GM18502 (cell line): Measurements from ENCODE around the gene ETV2.

Source experiments
- ATAC-seq: cut with Tn5 transposase; IDR thresholded peaks from one replicate; pipeline ENCODE4 v1.9.1; 2021; ENCODE audit warnings: mild to moderate bottlenecking; ENCODE audit not compliant: unreplicated experiment, poor library complexity

ETV2 gene

DNA sequence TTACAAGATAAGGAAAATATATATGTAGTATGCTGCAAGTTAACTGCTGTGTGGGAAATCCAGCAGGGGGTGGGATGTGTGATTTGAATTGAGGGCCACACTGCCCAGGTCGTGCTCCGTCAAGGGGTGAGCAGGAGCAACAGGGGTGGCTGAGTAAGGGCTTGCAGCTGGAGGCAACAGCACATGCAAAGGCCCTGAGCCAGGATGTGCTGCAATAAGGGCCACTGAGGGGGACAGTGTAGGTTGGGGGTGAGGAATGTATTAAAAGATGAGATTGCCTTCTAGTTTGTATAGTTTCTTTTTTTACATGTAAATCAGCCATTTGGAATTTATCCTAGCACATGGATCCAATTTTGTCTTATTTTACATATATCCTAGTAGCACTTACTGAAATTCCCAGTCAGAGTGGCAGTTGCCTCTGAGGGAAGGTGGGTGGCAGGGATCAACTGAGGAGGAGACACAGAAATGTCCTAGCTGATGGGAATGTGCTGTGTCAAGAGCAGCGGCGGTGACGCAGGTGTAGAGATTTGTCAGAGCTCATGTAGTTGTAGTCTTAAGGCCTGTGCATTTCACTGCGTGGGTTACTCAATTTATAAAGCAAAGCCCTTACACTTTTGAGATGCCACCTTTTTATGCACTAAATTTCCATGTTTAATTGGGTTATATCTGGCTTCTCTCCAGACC is 18.1 kb upstream of the ETV2 start:
- ATAC-seq: no peak

DNA sequence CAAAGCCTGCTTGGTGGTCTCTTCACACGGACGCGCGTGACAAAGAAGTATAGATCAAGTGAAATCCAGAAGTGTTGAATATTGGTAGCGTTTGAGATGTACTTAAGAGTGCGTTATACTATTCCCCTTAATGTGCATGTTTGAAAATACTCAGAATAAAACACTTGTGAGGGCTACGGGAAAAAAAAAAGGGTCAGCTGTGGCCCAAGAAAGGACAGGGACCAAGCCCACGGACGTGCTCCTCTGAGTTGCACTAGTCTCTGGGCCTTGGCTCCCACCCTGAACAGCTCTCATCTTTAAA is 13.3 kb upstream of the ETV2 start:
- no peak for ATAC-seq

DNA sequence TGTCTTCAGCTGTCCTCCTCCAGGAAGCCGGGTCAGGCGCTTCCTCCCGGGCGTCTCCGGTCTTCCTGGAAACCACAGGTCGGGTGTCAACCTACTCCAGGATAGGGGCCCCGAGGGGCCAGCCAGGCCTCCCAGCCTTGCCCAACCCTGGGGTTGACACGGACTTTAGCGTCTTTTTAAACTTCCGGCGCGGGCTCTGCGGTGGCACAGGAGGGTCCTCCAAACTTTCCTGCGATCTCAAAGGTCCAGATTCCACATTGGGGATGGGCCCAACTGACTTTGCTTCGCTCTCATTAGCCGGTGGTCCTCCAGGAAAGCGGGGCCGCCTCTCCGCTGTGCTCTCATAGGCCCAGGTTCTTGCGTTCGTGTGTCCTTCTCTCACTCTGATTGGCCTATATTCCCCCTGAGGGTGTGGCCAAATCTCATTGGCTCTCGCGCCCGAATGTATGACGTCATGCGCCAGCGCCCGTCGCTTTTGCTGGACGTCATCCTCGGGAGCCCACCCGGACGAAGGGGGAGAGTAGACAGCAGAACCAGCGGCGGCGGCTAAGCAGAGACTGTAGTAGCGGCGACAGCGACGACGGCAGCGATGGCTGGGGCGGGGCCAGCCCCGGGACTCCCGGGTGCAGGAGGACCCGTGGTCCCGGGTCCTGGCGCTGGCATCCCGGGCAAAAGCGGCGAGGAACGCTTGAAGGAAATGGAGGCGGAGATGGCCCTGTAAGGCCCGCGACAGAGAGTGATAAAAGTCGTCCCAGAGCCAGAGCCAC is 12.8 kb upstream of the ETV2 start, which contains the start of gene RBM42:
Gene RBM42 (plus strand): TSS at position 472 of the 767 bp plus-strand sequence. CDS start 118 bp downstream, at position 590.
- peak; percentile 96 for ATAC-seq

DNA sequence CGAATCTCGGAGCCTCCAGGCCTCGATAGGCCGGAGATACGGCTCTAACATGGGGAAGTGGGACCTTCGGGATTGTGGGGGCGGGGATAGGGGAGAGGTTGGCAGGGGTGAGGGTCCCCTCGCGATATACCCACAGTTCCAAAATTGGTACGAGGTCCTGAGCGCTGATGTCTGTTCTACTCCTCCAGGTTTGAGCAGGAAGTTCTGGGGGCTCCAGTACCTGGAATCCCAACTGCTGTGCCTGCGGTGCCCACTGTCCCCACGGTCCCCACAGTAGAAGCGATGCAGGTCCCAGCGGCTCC is 12.3 kb upstream of the ETV2 start:
- peak; percentile 5 for ATAC-seq

DNA sequence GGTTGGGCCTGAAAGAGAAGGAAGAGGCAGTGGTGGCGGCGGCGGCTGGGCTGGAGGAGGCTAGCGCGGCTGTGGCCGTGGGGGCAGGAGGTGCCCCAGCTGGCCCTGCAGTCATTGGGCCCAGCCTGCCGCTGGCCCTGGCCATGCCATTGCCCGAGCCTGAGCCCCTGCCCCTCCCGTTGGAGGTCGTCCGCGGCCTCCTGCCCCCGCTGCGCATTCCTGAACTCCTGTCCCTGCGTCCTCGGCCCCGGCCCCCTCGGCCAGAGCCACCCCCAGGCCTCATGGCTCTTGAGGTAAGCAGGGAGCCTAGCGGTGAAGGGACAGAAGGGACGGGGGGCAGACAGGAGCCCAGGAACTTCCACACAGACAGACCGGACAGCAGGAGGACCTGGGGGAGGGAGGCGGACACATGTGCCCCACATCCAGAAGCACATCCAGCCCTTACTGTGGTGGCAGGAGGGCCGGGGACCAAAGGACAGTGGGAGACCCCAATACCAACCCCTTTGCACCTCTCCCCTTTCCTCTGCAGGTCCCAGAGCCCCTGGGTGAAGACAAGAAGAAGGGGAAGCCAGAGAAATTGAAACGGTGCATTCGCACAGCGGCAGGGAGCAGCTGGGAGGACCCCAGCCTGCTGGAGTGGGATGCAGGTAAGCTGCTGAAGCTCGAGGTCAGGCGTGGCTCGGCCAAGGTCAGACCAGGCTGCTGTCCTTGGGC is 7.7 kb upstream of the ETV2 start:
- ATAC-seq: no peak

DNA sequence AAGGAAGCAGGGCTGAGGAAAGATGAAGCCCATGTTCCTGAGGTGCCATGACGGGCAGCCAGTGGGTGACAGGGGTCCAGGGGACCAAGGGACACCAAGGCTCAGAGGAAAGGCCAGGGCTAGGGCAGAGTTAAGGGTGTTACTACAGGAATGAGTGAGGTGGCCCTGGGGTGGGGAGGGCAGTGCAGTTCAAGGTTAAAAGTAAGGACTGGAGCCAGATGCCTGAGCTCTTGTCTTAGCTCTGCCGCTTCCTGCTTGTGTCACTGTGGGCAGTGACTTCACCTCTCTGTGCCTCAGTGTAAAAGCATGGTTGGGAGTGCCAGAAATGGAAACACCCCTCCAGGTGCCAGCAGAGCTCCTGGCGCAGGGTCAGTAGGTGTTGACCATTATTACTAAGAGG is 4.9 kb upstream of the ETV2 start:
- no peak for ATAC-seq

DNA sequence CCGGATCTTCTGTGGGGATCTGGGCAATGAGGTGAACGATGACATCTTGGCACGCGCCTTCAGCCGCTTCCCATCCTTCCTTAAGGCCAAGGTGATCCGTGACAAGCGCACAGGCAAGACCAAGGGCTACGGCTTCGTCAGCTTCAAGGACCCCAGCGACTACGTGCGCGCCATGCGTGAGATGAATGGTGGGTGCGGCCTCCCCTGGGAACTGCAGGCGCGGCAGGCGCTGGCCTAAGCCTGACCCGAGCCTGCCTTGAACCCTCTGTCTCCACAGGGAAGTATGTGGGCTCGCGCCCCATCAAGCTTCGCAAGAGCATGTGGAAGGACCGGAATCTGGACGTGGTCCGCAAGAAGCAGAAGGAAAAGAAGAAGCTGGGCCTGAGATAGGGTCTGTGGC is 4.4 kb upstream of the ETV2 start:
- no peak for ATAC-seq

DNA sequence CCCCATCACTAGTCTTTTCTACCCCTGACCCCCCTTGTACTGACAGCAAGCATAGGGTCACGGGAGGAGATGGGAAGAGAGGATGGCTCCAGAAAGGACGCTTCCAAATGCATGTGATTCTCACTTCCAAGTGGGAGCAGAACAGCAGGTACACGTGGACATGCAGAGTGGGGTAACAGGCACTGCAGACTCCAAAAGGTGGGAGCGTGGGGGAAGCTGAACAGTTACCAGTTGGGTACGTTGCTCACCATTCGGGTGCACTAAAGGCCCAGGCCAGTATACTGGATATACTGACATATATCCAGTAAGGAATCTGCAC is 2.3 kb upstream of the ETV2 start:
- no peak for ATAC-seq

DNA sequence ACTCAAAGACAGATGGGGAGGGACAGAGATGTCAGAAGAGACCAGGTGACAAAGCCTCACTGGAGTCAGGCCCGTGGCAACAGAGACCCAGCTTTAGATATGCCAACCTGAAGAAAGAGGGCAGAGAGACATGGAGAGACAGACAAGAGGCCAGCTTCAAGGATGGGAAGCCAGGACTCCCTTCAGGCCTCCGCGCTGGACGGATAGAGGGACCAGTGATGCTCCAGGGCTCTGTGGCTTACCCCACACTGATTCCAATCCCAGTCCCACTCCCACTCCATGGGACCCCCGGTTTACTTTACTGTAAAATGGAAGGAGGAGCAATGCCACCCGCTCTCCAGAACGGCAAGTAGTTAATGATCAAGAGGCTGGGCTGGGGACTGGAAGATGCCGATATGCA is 1.7 kb upstream of the ETV2 start:
- no peak for ATAC-seq

DNA sequence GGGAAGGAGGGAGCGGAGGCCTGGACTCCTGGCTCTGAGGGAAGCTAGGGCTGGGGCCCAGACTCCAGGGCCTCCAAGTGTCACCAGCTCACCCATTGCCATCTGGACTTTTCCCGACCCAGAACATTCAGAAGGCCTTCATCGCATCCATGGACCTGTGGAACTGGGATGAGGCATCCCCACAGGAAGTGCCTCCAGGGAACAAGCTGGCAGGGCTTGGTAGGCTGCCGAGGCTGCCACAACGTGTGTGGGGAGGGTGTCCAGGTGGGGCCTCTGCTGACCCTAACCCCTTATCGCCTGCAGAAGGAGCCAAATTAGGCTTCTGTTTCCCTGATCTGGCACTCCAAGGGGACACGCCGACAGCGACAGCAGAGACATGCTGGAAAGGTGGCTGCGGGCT is 767 bp downstream of the ETV2 start:
- no peak for ATAC-seq

DNA sequence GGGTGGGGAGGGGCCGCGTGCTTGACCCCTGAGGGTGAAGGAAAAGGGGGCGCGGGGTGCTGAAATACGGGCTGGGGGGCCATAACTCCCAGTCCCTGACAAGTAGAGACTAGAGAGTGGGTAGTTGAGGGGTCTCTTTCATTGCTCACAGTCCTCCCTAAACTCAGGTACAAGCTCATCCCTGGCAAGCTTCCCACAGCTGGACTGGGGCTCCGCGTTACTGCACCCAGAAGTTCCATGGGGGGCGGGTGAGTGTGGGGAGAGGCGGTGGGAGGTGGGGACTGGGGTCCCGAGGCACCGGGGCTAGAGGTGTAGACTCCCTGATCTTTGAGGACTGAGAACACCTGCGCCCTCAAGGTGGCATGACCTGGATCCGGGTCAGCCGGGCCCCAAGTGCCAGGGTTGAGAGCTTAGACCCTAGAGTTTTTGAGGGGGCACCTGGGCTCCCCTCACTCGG is 1.3 kb downstream of the ETV2 start:
- ATAC-seq: no peak

DNA sequence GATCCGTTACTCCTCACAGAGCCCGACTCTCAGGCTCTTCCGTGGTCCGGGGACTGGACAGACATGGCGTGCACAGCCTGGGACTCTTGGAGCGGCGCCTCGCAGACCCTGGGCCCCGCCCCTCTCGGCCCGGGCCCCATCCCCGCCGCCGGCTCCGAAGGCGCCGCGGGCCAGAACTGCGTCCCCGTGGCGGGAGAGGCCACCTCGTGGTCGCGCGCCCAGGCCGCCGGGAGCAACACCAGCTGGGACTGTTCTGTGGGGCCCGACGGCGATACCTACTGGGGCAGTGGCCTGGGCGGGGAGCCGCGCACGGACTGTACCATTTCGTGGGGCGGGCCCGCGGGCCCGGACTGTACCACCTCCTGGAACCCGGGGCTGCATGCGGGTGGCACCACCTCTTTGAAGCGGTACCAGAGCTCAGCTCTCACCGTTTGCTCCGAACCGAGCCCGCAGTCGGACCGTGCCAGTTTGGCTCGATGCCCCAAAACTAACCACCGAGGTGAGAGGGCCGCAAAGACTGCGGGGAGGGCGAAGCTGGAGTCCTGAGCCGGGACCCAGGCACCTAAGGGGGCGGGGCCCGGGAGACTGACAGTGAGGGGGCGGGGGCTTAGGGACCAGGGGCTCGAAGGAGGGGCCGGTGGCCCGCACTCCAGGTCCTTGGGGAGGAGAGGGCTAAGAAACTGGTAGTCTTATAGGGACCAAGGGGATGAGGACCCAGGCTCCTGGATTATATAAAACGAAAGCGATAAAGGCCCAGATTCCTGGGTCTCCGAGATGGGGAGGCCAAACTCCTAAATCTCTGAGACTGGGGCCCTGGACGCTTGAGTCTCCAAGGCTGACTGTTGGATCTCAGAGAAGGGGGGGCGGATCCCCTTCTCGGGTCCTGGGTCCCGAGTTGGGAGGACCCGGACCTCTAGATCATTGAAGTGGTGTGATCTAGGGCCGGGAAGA is 2.0 kb downstream of the ETV2 start:
- ATAC-seq: peak; percentile 41

DNA sequence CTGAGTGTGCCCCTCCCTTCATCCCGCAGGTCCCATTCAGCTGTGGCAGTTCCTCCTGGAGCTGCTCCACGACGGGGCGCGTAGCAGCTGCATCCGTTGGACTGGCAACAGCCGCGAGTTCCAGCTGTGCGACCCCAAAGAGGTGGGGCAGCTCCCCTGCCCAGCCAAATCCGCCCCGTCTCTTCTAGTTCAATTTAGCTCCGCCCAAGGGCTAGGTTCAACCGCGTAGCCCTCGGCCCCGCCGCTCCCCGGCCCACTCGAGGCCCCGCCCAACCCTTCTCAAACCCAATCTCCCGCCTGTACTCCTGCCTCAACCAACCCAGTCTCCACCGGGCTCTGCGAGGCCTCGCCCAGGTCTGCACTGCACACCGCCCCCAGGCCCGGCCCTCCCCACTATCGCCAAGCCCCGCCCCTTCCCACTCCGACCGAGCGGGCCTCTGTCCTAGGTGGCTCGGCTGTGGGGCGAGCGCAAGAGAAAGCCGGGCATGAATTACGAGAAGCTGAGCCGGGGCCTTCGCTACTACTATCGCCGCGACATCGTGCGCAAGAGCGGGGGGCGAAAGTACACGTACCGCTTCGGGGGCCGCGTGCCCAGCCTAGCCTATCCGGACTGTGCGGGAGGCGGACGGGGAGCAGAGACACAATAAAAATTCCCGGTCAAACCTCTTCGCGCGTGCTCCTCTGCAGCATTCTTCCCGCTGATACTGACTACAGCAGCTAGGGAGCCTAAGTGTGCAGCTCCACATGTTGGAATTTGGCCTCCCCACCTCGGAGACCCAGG is 2.9 kb downstream of the ETV2 start:
- ATAC-seq: peak; percentile 70

DNA sequence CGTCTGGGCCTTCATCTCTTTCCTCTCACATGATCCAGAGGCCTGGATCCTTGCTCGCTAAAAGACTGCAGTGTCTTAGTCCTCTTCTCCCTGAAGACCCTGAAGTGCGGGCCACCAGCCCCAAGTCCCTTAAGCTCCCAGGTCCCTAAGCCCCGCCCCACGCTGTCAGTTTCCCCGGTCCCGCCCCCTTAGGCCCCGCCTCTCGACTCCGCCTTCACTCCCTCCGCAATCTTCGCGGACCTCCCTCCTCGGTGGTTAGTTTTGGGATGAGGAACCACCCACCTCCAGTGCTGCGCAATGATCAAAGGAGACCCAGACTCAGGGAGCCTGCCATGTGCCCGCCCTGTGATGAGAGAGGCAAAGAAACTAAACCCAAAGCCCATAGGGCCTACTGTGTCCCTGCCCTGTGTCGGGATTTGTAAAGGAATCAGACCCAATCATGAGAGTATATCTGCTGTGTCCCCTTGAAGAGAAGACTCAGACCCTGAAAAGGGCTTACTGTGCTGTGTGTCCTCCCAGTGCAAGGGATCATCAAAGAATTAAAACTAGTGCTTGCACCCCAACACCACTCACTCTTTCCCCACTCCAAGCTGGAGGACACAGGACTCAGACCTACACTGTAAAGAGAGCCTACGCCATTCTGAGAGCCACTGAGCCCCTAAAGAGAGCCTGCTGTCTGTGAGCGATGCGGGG is 3.6 kb downstream of the ETV2 start:
- ATAC-seq: no peak

DNA sequence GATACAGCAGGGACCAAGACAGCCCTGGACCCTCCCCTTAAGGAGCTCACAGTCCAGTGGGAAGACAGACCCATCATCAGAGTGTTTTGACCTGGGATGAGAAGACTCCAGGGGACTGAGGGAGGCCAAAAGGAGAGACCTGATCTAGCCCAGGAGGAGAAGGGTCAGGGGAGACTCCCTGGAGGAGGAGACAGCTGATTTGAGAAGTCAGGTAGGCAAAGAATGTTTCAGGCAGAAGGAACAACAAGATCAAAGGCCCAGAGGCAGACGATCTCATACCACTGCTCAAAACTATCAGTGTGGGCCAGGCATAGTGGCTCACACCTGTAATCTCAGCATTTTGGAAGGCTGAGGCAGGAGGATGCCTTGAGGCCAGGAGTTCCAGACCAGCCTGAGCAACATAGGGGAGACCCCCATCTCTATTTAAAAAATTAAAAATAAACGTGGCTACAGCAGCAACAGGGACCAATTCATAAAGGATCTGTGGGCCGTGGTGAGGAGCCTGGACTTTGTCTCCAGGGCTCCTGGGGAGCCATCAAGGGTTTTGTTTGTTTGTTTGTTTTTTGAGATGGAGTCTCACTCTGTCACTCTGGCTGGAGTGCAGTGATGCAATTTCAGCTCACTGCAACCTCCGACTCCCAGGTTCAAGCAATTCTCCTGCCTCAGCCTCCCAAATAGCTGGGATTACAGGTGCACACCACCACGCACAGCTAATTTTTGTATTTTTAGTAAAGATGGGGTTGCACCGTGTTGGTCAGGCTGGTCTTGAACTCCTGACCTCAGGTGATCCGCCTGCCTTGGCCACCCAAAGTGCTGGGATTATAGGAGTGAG is 4.4 kb downstream of the ETV2 start:
- no peak for ATAC-seq

DNA sequence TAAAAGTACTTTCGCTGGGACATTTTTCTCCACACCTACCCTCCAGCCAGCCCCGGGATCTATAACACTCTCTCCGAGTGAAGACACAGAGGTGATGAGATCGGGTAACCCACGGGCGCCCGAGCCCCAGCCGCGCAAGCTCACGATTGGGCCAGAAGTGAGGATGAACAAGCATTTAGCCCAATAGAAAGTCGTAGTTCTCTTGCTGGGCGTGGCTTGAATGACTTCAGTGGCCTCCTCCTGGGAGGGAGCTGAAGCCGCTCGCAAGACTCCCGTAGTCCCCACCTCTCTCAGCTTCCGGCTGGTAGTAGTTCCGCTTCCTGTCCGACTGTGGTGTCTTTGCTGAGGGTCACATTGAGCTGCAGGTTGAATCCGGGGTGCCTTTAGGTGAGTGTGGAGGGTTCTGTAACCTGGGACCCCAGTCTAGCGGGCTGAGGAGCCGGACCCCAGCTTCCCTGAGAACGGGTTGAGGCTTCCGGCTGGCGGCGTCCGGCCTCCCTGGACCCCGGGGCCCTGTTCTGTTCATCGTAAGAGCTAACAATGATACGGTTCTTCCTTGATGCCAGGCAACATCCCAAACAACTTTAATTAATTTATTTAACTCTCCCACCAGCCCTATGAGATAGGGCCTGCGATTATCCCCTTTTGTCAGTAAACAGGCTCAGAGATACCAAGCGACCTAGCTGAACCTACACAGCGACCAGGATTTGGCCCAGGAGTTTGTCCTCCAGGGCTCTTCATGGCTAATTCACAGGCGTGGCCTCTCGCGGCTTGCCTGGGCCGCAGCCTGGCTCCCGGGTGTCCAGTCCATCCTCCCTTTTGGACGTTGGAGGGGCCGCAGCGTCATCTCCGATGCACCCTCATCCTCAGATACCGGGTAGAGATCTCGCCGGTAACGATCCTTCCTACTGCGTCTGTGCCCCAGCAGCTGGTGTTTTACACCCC is 6.7 kb downstream of the ETV2 start, which contains the start of gene COX6B1:
Gene COX6B1 (plus strand): TSS at position 307 of the 945 bp plus-strand sequence. CDS start 2,921 bp downstream, outside the sequence.
- ATAC-seq: peak; percentile 60

DNA sequence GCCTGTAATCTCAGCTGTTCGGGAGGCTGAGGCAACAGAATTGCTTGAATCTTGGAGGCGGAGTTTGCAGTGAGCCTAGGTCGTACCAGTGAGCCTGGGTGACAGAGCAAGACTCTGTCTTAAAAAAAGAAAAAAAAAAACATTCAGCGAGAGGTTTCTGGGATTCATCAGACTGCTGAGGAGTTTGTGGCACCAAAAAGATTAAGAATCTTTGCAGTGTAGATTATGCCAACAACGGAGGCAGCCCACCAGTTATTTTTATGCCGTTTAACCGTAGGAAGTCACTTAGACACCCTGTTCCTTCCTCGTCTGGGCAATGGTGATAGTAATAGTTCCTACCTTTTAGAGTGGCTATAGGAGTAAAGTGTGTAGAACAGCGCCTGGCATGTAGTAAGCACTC is 9.0 kb downstream of the ETV2 start:
- ATAC-seq: no peak
